ENCODE measurements around the gene CDK16. TPM values are rescaled to one million over a fixed set of nuclear protein-coding genes. Genes with fewer than 3 reads are reported as not detected.

CDK16 gene
- total and polyA plus RNA-seq, 8 donors = 81.1 to 113 (median 96.1) TPM

DNA sequence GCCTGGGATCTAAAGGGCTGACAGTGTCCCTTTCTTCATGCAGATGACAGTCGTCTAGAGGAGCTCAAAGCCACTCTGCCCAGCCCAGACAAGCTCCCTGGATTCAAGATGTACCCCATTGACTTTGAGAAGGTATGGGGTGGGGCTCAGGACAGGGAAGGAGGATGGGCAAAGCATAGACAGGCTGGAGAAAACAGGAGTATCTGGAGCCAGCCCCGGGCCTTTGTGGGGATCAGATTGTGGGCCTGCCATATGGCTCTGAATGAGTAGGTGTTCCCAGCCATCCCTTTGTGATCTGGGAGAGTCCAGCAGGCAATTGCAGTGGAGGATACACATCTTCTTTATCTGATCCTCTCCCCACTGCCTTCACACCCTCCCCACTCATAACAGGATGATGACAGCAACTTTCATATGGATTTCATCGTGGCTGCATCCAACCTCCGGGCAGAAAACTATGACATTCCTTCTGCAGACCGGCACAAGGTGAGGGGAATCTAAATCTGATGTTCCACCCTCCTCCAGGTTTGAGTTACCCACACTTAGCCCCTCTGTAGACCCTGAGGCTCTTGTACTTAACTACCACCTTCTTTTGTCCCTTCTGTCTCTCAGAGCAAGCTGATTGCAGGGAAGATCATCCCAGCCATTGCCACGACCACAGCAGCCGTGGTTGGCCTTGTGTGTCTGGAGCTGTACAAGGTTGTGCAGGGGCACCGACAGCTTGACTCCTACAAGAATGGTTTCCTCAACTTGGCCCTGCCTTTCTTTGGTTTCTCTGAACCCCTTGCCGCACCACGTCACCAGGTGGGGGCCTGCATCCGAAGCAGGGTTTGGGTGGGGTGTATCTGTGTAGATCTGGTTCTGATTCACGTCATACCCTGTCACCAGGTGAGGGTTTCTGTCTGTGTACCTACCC is 5.8 kb upstream of the CDK16 start:
- DNase-seq = no peak
- ATAC-seq = no peak
- intact Hi-C loops (cut with DNase I) = no loop called here
- Histone ChIP-seq H3K9me3 (no peaks in the 10 kb centered on the region), H3K27me3 (no peaks in the 10 kb centered on the region), H3K4me1 (peaks cover 5 to 15% of the 10 kb centered on the region in 2 donors), H3K27ac (no peak overlapping the region), H3K4me3 (no peak overlapping the region), H3K36me3 (peaks cover 3 to 84% of the 10 kb centered on the region in 2 donors)
- TF ChIP-seq, protein P1, sequence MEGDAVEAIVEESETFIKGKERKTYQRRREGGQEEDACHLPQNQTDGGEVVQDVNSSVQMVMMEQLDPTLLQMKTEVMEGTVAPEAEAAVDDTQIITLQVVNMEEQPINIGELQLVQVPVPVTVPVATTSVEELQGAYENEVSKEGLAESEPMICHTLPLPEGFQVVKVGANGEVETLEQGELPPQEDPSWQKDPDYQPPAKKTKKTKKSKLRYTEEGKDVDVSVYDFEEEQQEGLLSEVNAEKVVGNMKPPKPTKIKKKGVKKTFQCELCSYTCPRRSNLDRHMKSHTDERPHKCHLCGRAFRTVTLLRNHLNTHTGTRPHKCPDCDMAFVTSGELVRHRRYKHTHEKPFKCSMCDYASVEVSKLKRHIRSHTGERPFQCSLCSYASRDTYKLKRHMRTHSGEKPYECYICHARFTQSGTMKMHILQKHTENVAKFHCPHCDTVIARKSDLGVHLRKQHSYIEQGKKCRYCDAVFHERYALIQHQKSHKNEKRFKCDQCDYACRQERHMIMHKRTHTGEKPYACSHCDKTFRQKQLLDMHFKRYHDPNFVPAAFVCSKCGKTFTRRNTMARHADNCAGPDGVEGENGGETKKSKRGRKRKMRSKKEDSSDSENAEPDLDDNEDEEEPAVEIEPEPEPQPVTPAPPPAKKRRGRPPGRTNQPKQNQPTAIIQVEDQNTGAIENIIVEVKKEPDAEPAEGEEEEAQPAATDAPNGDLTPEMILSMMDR (IDR thresholded peaks at IDR 0.05) = no peak

DNA sequence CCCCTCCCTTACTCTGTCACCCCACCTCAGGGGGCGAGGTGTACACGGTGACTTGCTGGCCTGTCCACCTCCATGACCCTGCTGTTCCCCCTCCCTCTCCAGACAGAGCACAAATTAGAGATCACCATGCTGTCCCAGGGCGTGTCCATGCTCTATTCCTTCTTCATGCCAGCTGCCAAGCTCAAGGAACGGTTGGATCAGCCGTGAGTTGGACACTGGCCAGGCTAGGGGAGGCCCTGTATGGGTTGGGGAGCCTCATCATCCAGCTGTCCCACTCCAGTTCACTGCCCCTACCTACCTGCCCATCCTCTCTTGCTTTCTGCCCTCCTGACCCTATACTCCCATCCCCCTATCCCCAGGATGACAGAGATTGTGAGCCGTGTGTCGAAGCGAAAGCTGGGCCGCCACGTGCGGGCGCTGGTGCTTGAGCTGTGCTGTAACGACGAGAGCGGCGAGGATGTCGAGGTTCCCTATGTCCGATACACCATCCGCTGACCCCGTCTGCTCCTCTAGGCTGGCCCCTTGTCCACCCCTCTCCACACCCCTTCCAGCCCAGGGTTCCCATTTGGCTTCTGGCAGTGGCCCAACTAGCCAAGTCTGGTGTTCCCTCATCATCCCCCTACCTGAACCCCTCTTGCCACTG is 3.9 kb upstream of the CDK16 start:
- H3K4me1 ChIP-seq = peaks cover 5 to 15% of the 10 kb centered on the region in 2 donors
- intact Hi-C loops (cut with DNase I) = no loop called here
- H3K27me3 ChIP-seq = no peaks in the 10 kb centered on the region
- H3K9me3 ChIP-seq = no peaks in the 10 kb centered on the region
- TF ChIP-seq, protein P1 (IDR thresholded peaks at IDR 0.05) = no peak
- ATAC-seq = no peak
- DNase-seq = no peak
- no peak overlapping the region for H3K4me3 ChIP-seq
- peaks cover 3 to 67% of the 10 kb centered on the region in 2 donors for H3K36me3 ChIP-seq
- no peak overlapping the region for H3K27ac ChIP-seq

DNA sequence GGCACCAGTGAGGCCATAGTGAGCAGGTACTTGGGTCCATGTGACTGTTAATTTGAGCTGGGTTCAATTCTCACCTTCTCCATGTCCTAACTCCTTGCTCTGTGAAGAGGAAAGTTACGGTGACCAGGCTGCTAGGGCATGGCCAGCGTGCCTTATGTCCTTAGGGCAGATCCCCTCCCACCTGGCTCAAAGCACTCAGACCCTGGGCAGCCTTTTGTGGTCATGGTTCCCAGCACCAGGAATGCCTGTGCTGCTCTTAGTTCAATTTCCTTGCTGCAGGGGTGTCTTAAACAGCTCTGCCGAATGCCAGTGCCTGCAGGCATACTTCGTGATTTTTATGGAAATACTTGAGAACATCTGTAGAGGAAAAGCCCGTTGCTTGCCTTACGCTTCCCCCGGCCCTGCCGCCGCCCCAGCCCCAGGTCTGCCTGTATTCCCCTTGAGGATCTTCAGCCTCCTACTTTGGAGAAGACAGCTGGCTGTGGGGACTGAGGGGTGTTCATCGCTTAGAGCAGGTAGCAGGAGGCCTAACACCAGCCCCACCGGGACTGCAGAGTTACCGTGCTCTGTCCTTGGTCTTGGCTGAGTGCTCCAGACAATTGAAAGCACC is 3.1 kb upstream of the CDK16 start:
- peaks cover 3 to 59% of the 10 kb centered on the region in 2 donors for H3K36me3 ChIP-seq

DNA sequence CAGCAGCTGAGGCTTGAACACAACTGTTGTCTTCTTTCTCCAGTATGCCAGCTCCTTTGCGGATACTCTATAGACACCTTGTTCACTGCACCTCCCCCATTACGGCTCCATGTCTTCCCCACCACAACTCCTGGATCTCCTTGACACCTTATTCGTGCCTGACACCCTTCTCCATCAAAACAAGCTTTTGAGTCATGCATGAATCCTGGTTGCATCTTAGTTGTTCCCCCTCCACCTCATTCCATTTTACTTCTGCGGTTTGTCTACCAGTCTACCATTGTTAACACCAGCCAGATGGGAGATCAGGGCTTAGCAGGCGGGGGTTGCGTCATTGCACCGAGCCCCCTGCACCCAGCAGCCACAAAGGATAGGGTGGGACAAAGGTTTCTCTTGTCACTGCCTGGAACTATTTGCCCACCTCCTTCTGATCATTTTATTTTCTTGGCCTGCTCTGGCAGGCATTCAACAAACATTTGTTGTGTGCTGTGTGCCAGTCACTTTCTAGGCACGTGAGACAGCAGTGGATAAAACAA is 2.0 kb upstream of the CDK16 start:
- no peaks in the 10 kb centered on the region for H3K9me3 ChIP-seq
- ATAC-seq (no peak), DNase-seq (no peak)
- H3K36me3 ChIP-seq = peaks cover 3 to 48% of the 10 kb centered on the region in 2 donors
- no peak overlapping the region for H3K4me3 ChIP-seq
- peaks cover 5 to 33% of the 10 kb centered on the region in 2 donors for H3K4me1 ChIP-seq
- intact Hi-C loops (cut with DNase I) = no loop called here
- H3K27me3 ChIP-seq = no peaks in the 10 kb centered on the region
- TF ChIP-seq, protein P1 (IDR thresholded peaks at IDR 0.05) = no peak
- H3K27ac ChIP-seq = peak overlapping the region; percentile 77 to 93

More for the DNA sequence above, 3.1 kb upstream of the CDK16 start:
- ATAC-seq = no peak
- H3K27ac ChIP-seq = no peak overlapping the region
- H3K27me3 ChIP-seq = no peaks in the 10 kb centered on the region
- H3K4me3 ChIP-seq = no peak overlapping the region
- intact Hi-C loops (cut with DNase I) = no loop called here
- no peaks in the 10 kb centered on the region for H3K9me3 ChIP-seq
- H3K4me1 ChIP-seq = peaks cover 5 to 23% of the 10 kb centered on the region in 2 donors
- TF ChIP-seq, protein P1 (IDR thresholded peaks at IDR 0.05) = no peak
- no peak for DNase-seq

Measured in left lung (tissue), 10 donors.